Small intestine (tissue), 7 donors: Measurements from ENCODE around the gene FGD3. TPM values are rescaled to one million over a fixed set of nuclear protein-coding genes. Genes with fewer than 3 reads are reported as not detected.

Experiments
- DNase-seq, 2 donors: peaks; one replicate each; pipeline versions ENCODE4 v3.0.0 to v3.0.0-alpha.2; 2013
- FAIRE-seq: peaks from 2 replicates; lab custom pipeline; 2012; peaks lifted over from hg19 to GRCh38; lab: Jason Lieb, UNC
- H3K27ac ChIP-seq, 3 donors: one replicate each; pipeline ENCODE4 v1.5.1; 2013; ENCODE audit warnings: low read length in 2 of 3, mild to moderate bottlenecking in 2 of 3, control low read depth in 1 of 3, inconsistent platforms in 1 of 3, low read depth in 1 of 3, moderate library complexity in 1 of 3
- H3K27me3 ChIP-seq, 3 donors: one replicate each; pipeline ENCODE4 v1.6.1; 2013; ENCODE audit warnings: low read length in 3 of 3, inconsistent platforms in 1 of 3; ENCODE audit not compliant: control insufficient read depth in 3 of 3, insufficient read depth in 3 of 3
- H3K36me3 ChIP-seq, 3 donors: one replicate each; pipeline ENCODE4 v1.6.1; 2013; ENCODE audit warnings: low read length in 3 of 3, inconsistent platforms in 1 of 3, low read depth in 1 of 3, mild to moderate bottlenecking in 1 of 3, moderate library complexity in 1 of 3; ENCODE audit not compliant: control insufficient read depth in 3 of 3, insufficient read depth in 2 of 3
- H3K4me1 ChIP-seq, 3 donors: one replicate each; pipeline ENCODE4 v1.6.1; 2013; ENCODE audit warnings: low read length in 2 of 3, inconsistent platforms in 1 of 3, low read depth in 1 of 3, mild to moderate bottlenecking in 1 of 3, moderate library complexity in 1 of 3; ENCODE audit not compliant: control insufficient read depth in 3 of 3, insufficient read depth in 2 of 3
- H3K4me3 ChIP-seq, 3 donors: one replicate each; pipeline ENCODE4 v1.5.1; 2013; ENCODE audit warnings: low read length in 3 of 3, control low read depth in 1 of 3, inconsistent platforms in 1 of 3, low read depth in 1 of 3, mild to moderate bottlenecking in 1 of 3, moderate library complexity in 1 of 3
- H3K9me3 ChIP-seq, 2 donors: one replicate each; pipeline ENCODE4 v1.6.1; 2013; ENCODE audit warnings: low read depth in 1 of 2, low read length in 1 of 2; ENCODE audit not compliant: control insufficient read depth in 2 of 2, insufficient read depth in 1 of 2
- WGBS, 3 donors: extraction: QIAGEN DNeasy Blood & Tissue Kit; methylation state at CpG; one replicate each; pipeline ENCODE4 v1.1.7; 2013; 5-methylcytosine and 5-hydroxymethylcytosine counted together
- polyA plus RNA-seq, 4 donors: library from polyadenylated mRNA; stranded (reverse) in 3 of 4; unstranded in 1 of 4; fragments of 200-250 nt in 3 of 4; fragments of 120-200 nt in 1 of 4; gene quantifications; one replicate each; pipeline versions ENCODE4 v1.2.1 to v1.2.3, GENCODE V29; 2013
- donor health status: healthy with polysubstance abuse.
- donor health status: control.
- donor health status: control.
- donor health status: Bipolar disorder and iron deficiency.
- donor health status: healthy.

Gene FGD3
- polyA plus RNA-seq, 4 donors, result 0.67 to 26.1 (median 3.8) TPM

DNA sequence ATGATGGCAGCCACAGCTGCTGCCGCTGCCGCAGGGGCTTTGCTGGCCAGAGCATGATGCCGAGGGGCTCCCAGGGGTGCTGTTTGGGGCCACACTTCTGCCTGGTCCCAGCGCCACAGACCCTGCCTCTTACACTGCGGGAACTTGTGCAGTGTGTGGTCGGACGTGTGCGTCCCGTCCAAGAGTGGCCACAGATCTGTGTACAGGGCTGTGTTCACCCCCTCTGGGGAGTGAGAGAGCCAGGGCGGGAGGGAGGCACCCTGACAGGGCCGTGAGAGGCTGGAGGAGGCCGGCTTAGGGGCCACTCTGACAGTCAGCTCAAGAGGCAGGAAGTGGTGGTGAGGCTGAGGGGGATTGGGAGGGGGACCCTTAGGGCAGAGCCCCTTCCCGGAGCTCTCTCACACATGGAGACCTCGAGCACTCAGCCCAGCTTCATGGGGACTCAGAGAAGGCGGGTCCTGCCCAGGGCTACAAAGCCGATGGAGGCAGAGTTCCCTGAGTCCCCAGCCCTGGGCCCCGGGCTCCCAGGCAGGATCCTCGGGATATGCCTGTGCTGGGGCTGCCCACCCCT lies 135.6 kb downstream of the FGD3 start:
- Histone ChIP-seq H3K4me1 (peaks cover 0 to 4% (median 0%) of the 10 kb centered on the region in 3 donors), H3K4me3 (no peak overlapping the region), H3K27ac (no peak overlapping the region), H3K27me3 (no peaks in the 10 kb centered on the region), H3K9me3 (peaks cover 2 to 10% of the 10 kb centered on the region in 2 donors), H3K36me3 (peaks cover 0 to 30% (median 0%) of the 10 kb centered on the region in 3 donors)
- no peak for DNase-seq
- 65 to 85% (median 75%) methylated on average over 18 of the region's 18 CpGs for WGBS, 3 donors
- no peak for FAIRE-seq

- H3K27ac ChIP-seq, result no peak overlapping the region
- FAIRE-seq (no peak), DNase-seq (no peak)
- H3K27me3 ChIP-seq, result no peaks in the 10 kb centered on the region
- peaks cover 0 to 30% (median 0%) of the 10 kb centered on the region in 3 donors for H3K36me3 ChIP-seq
- H3K9me3 ChIP-seq, result peaks cover 2 to 10% of the 10 kb centered on the region in 2 donors
- peaks cover 0 to 4% (median 0%) of the 10 kb centered on the region in 3 donors for H3K4me1 ChIP-seq
- H3K4me3 ChIP-seq, result no peak overlapping the region
- WGBS, 3 donors, result 78 to 86% (median 80%) methylated on average over 8 of the region's 8 CpGs
These were observed 136.5 kb downstream of the FGD3 start for GRCh38 chr9:93083592-93084470.

DNA sequence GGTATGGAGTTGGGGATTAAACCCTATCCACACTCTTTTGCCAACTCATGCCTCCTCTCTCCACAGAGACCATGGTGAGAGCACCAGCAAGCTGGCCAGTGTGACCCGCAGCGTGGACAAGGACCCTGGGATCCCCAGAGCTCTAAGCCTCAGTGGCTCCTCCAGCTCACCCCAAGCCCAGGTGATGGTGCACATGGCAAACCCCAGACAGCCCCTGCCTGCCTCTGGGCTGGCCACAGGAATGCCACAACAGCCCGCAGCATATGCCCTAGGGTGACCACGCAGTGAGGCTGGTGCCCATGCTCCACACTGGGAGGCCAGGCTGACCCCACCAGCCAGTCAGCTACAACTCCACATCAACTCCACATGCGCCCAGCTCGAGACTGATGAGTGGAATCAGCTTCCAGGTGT lies 137.2 kb downstream of the FGD3 start:
- Histone ChIP-seq H3K27ac (no peak overlapping the region), H3K27me3 (no peaks in the 10 kb centered on the region), H3K36me3 (peaks cover 0 to 27% (median 0%) of the 10 kb centered on the region in 3 donors), H3K4me1 (peaks cover 0 to 4% (median 0%) of the 10 kb centered on the region in 3 donors), H3K4me3 (no peak overlapping the region), H3K9me3 (peaks cover 2 to 10% of the 10 kb centered on the region in 2 donors)
- no peak for FAIRE-seq
- 95 to 96% (median 96%) methylated on average over 6 of the region's 6 CpGs for WGBS, 3 donors
- no peak for DNase-seq

GRCh38 chr9:93085676-93086075 lies 138.4 kb downstream of the FGD3 start:
- DNase-seq (no peak), FAIRE-seq (no peak)
- Histone ChIP-seq H3K9me3 (peaks cover 2 to 10% of the 10 kb centered on the region in 2 donors), H3K4me1 (peaks cover 0 to 4% (median 0%) of the 10 kb centered on the region in 3 donors), H3K4me3 (no peak overlapping the region), H3K27me3 (no peaks in the 10 kb centered on the region), H3K27ac (no peak overlapping the region), H3K36me3 (peaks cover 0 to 23% (median 0%) of the 10 kb centered on the region in 3 donors)
- 92 to 95% (median 93%) methylated on average over 4 of the region's 4 CpGs for WGBS, 3 donors

Other genes starting within 250 kb of the FGD3 start
- 1 to 10 TPM in 3 of 4 donors, under 1 TPM in 1; 0.67 to 9.7 (median 3.3) TPM for gene BICD2, start 182.7 kb upstream of the FGD3 start, polyA plus RNA-seq
- 1 to 10 TPM; 1.1 to 6.4 (median 1.4) TPM for gene ZNF484, start 69.5 kb upstream of the FGD3 start, polyA plus RNA-seq
- 10 to 100 TPM in 1 of 4 donors, 1 to 10 TPM in 2, not detected in 1; 3.7 to 10.1 (median 3.8) TPM for gene SUSD3, start 111.2 kb downstream of the FGD3 start, polyA plus RNA-seq
- 10 to 100 TPM; 32.7 to 45.6 (median 42.1) TPM for gene CARD19, start 148.7 kb downstream of the FGD3 start, polyA plus RNA-seq
- gene NINJ1, start 186.7 kb downstream of the FGD3 start, polyA plus RNA-seq, result 10 to 100 TPM; 29.4 to 93.2 (median 54.0) TPM
- gene WNK2, start 236.6 kb downstream of the FGD3 start, polyA plus RNA-seq, result 100 to 1,000 TPM in 1 of 4 donors, 10 to 100 TPM in 3; 13.8 to 101 (median 33.8) TPM